HG03060 (cell line): ENCODE measurements around the gene TMEM53.

ENCODE experiments used
- ATAC-seq: cut with Tn5 transposase; IDR thresholded peaks from one replicate; pipeline ENCODE4 v1.9.1; 2021; ENCODE audit warnings: low read depth, moderate number of reproducible peaks; ENCODE audit not compliant: unreplicated experiment

TMEM53 gene

GRCh38 chr1:44631647-44632539 lies 42.4 kb downstream of the TMEM53 start:
- no peak for ATAC-seq

GRCh38 chr1:44631333-44631646 lies 43.0 kb downstream of the TMEM53 start:
- ATAC-seq: no peak

- no peak for ATAC-seq
Measured at GRCh38 chr1:44630116-44630515, 44.2 kb downstream of the TMEM53 start.

GRCh38 chr1:44628962-44629756 lies 45.1 kb downstream of the TMEM53 start:
- no peak for ATAC-seq

- ATAC-seq: no peak
Measured at GRCh38 chr1:44625348-44625747, 48.9 kb downstream of the TMEM53 start.

- no peak for ATAC-seq
Measured at GRCh38 chr1:44624268-44624901, 49.9 kb downstream of the TMEM53 start.

- ATAC-seq: no peak
Measured at GRCh38 chr1:44621841-44622286, 52.4 kb downstream of the TMEM53 start.

- no peak for ATAC-seq
Measured at GRCh38 chr1:44620072-44620471, 54.2 kb downstream of the TMEM53 start.

- ATAC-seq: no peak
Measured at GRCh38 chr1:44619261-44619900, 54.9 kb downstream of the TMEM53 start.

- no peak for ATAC-seq
Measured at GRCh38 chr1:44617703-44618029, 56.6 kb downstream of the TMEM53 start.

- no peak for ATAC-seq
Measured at GRCh38 chr1:44616991-44617702, 57.1 kb downstream of the TMEM53 start.

- ATAC-seq: no peak
Measured at GRCh38 chr1:44616284-44616990, 57.8 kb downstream of the TMEM53 start.

- ATAC-seq: no peak
Measured at GRCh38 chr1:44613941-44614340, 60.3 kb downstream of the TMEM53 start.

- ATAC-seq: no peak
Measured at GRCh38 chr1:44611866-44612265, 62.4 kb downstream of the TMEM53 start.

- ATAC-seq: no peak
Measured at GRCh38 chr1:44611419-44611818, 62.9 kb downstream of the TMEM53 start.

GRCh38 chr1:44610527-44611148 lies 63.6 kb downstream of the TMEM53 start:
- no peak for ATAC-seq

GRCh38 chr1:44609768-44610526 lies 64.3 kb downstream of the TMEM53 start:
- ATAC-seq: no peak

- no peak for ATAC-seq
Measured at GRCh38 chr1:44609412-44609767, 64.9 kb downstream of the TMEM53 start.

- no peak for ATAC-seq
Measured at GRCh38 chr1:44608141-44608540, 66.1 kb downstream of the TMEM53 start.
